HL-60 (cell line): Measurements from ENCODE around the gene TSPAN11.

Experiments used
- DNase-seq, 2 experiments: peaks; one replicate each; pipeline ENCODE4 v3.0.0-alpha.2; 2010 to 2020; ENCODE audit warnings: low read depth in 1 of 2, low spot score in 1 of 2
- H3K27ac ChIP-seq: fragments of 250-450 bp; sonication (Bioruptor Pico); replicated peaks from 2 replicates; pipeline ENCODE4 v1.5.1; 2020; ENCODE audit warnings: mild to moderate bottlenecking, moderate library complexity
- H3K27me3 ChIP-seq: fragments of 250-450 bp; sonication (Bioruptor Pico); 2 replicates; pipeline ENCODE4 v1.5.1; 2021; ENCODE audit warnings: mild to moderate bottlenecking, moderate library complexity; ENCODE audit not compliant: insufficient read depth, poor library complexity, severe bottlenecking
- H3K4me3 ChIP-seq: replicated peaks from 2 replicates; pipeline ENCODE4 v1.5.1; 2011; ENCODE audit warnings: mild to moderate bottlenecking, control low read depth, low read length; ENCODE audit not compliant: insufficient read depth
- CTCF ChIP-seq: IDR thresholded peaks from one replicate; pipeline ENCODE4 v1.5.1; 2011; ENCODE audit warnings: low read length, control low read depth, inconsistent platforms; ENCODE audit not compliant: insufficient read depth
- GABPA ChIP-seq: IDR thresholded peaks from 2 replicates; pipeline ENCODE4 v1.6.1; 2012; ENCODE audit warnings: low read depth
- POLR2AphosphoS5 ChIP-seq: IDR thresholded peaks from 2 replicates; pipeline ENCODE4 v1.6.1; 2012; ENCODE audit warnings: low read depth
- REST ChIP-seq: IDR thresholded peaks from 2 replicates; pipeline ENCODE4 v1.6.1; 2012; ENCODE audit warnings: low read depth; ENCODE audit not compliant: insufficient replicate concordance
- SPI1 ChIP-seq: IDR thresholded peaks from 2 replicates; pipeline ENCODE4 v1.6.1; 2012; ENCODE audit warnings: low read depth, mild to moderate bottlenecking, borderline replicate concordance

The TSPAN11 gene

GRCh38 chr12:30902001-30902400 is 24.5 kb upstream of the TSPAN11 start:
- Histone ChIP-seq H3K4me3 (no peak overlapping the region), H3K27me3 (peaks cover 2% of the 10 kb centered on the region), H3K27ac (no peak overlapping the region)
- no peak for DNase-seq
- TF ChIP-seq SPI1 = no peak
- TF ChIP-seq REST = no peak
- no peak for TF ChIP-seq CTCF
- TF ChIP-seq GABPA = no peak
- TF ChIP-seq POLR2AphosphoS5 = no peak

- no peak for DNase-seq
- TF ChIP-seq REST (no peak), POLR2AphosphoS5 (no peak), SPI1 (no peak), GABPA (no peak), CTCF (no peak)
- no peak overlapping the region for H3K4me3 ChIP-seq
- peaks cover 2% of the 10 kb centered on the region for H3K27me3 ChIP-seq
- H3K27ac ChIP-seq = no peak overlapping the region
Measured at GRCh38 chr12:30902596-30902995, 24.0 kb upstream of the TSPAN11 start.

GRCh38 chr12:30905463-30906009 is 21.0 kb upstream of the TSPAN11 start:
- no peak for TF ChIP-seq REST
- no peak for TF ChIP-seq SPI1
- no peak for TF ChIP-seq GABPA
- no peak for TF ChIP-seq POLR2AphosphoS5
- H3K27me3 ChIP-seq = no peaks in the 10 kb centered on the region
- DNase-seq = no peak

More at GRCh38 chr12:30905463-30906009, 21.0 kb upstream of the TSPAN11 start:
- H3K27ac ChIP-seq = no peak overlapping the region
- H3K4me3 ChIP-seq = no peak overlapping the region
